Transverse colon (tissue), 4 donors: Measurements from ENCODE around the gene RFWD3.

ENCODE experiments used
- EP300 ChIP-seq: sonication (generic); formaldehyde crosslinking; IDR thresholded peaks from one replicate; pipeline ENCODE4 v1.6.1; 2017; ENCODE audit warnings: antibody characterized with exemption, low read depth
- POLR2A ChIP-seq: fragments of 450-650 bp; IDR thresholded peaks from one replicate; pipeline ENCODE4 v1.6.1; 2016; ENCODE audit warnings: antibody characterized with exemption, mild to moderate bottlenecking, moderate library complexity
- POLR2AphosphoS5 ChIP-seq, 3 donors: sonication (generic); formaldehyde crosslinking; IDR thresholded peaks; one replicate each; pipeline ENCODE4 v1.6.1; 2016; ENCODE audit warnings: antibody characterized with exemption in 3 of 3
- TF ChIP-seq, protein P1 (sequence below), 5 experiments: fragments of 200-600 bp in 3 of 5; fragments of 450-650 bp in 2 of 5; sonication (generic) in 3 of 5; IDR thresholded peaks; 1 replicate in 2 of 5; 2 replicates in 3 of 5; pipeline ENCODE4 v1.5.1; 2016 to 2017; ENCODE audit warnings: antibody characterized with exemption in 5 of 5, inconsistent platforms in 3 of 5, mild to moderate bottlenecking in 2 of 5, moderate library complexity in 1 of 5

DNA sequence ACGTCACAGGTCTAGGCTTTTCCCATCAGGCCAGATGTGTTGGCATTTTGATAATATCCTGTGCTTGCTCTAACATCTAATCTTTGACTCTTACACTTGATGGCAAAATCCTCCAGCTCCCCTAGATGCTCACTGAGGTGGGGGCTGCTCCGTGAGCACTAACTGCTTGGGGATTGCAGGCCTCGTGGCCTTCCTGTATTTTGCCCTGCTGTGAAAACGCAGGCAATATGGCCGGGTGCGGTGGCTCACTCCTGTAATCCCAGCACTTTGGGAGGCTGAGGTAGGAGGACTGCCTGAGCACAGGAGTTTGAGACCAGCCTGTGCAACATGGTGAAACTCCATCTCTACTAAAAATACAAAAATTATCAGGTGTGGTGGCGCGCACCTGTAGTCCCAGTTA lies 43.7 kb upstream of the RFWD3 start:
- TF ChIP-seq POLR2A (no peak), EP300 (no peak), POLR2AphosphoS5 (IDR thresholded peaks at IDR 0.05) (no peak)
- TF ChIP-seq, protein P1, sequence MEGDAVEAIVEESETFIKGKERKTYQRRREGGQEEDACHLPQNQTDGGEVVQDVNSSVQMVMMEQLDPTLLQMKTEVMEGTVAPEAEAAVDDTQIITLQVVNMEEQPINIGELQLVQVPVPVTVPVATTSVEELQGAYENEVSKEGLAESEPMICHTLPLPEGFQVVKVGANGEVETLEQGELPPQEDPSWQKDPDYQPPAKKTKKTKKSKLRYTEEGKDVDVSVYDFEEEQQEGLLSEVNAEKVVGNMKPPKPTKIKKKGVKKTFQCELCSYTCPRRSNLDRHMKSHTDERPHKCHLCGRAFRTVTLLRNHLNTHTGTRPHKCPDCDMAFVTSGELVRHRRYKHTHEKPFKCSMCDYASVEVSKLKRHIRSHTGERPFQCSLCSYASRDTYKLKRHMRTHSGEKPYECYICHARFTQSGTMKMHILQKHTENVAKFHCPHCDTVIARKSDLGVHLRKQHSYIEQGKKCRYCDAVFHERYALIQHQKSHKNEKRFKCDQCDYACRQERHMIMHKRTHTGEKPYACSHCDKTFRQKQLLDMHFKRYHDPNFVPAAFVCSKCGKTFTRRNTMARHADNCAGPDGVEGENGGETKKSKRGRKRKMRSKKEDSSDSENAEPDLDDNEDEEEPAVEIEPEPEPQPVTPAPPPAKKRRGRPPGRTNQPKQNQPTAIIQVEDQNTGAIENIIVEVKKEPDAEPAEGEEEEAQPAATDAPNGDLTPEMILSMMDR (IDR thresholded peaks at IDR 0.05) = no peak
